ENCODE results near the gene MERTK.

DNA sequence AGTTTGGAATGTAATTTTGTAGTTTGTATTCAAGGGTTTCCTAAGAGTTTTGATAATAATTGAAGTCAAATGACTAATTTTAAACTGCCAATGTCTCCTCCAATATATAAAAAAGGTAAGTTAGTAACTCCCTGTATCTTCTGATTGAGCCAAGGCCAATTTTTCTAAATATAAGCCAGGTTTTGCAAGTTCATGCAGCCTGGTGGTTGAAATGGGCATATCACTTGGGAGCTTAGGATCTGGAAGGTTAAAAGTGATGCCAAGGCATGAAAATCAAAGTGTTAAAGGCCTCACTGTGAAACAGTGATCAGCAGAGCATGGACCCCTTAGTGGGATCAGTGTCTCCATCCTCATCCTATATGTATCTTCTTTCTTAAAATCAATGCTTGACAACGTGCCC, 60.5 kb downstream of the MERTK start:
- TF ChIP-seq, protein P1, sequence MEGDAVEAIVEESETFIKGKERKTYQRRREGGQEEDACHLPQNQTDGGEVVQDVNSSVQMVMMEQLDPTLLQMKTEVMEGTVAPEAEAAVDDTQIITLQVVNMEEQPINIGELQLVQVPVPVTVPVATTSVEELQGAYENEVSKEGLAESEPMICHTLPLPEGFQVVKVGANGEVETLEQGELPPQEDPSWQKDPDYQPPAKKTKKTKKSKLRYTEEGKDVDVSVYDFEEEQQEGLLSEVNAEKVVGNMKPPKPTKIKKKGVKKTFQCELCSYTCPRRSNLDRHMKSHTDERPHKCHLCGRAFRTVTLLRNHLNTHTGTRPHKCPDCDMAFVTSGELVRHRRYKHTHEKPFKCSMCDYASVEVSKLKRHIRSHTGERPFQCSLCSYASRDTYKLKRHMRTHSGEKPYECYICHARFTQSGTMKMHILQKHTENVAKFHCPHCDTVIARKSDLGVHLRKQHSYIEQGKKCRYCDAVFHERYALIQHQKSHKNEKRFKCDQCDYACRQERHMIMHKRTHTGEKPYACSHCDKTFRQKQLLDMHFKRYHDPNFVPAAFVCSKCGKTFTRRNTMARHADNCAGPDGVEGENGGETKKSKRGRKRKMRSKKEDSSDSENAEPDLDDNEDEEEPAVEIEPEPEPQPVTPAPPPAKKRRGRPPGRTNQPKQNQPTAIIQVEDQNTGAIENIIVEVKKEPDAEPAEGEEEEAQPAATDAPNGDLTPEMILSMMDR (IDR thresholded peaks at IDR 0.05) = no peak
- TF ChIP-seq, protein P2, sequence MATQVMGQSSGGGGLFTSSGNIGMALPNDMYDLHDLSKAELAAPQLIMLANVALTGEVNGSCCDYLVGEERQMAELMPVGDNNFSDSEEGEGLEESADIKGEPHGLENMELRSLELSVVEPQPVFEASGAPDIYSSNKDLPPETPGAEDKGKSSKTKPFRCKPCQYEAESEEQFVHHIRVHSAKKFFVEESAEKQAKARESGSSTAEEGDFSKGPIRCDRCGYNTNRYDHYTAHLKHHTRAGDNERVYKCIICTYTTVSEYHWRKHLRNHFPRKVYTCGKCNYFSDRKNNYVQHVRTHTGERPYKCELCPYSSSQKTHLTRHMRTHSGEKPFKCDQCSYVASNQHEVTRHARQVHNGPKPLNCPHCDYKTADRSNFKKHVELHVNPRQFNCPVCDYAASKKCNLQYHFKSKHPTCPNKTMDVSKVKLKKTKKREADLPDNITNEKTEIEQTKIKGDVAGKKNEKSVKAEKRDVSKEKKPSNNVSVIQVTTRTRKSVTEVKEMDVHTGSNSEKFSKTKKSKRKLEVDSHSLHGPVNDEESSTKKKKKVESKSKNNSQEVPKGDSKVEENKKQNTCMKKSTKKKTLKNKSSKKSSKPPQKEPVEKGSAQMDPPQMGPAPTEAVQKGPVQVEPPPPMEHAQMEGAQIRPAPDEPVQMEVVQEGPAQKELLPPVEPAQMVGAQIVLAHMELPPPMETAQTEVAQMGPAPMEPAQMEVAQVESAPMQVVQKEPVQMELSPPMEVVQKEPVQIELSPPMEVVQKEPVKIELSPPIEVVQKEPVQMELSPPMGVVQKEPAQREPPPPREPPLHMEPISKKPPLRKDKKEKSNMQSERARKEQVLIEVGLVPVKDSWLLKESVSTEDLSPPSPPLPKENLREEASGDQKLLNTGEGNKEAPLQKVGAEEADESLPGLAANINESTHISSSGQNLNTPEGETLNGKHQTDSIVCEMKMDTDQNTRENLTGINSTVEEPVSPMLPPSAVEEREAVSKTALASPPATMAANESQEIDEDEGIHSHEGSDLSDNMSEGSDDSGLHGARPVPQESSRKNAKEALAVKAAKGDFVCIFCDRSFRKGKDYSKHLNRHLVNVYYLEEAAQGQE (IDR thresholded peaks at IDR 0.05; ENCODE audit: insufficient read depth in 1 of 2, low read depth in 2 of 2, low read length in 1 of 2) = no peak
- TF ChIP-seq POLR2AphosphoS5 (IDR thresholded peaks at IDR 0.05; ENCODE audit: low read depth, low read length) = no peak
